ENCODE data around the gene RHOH.

Gene RHOH

DNA sequence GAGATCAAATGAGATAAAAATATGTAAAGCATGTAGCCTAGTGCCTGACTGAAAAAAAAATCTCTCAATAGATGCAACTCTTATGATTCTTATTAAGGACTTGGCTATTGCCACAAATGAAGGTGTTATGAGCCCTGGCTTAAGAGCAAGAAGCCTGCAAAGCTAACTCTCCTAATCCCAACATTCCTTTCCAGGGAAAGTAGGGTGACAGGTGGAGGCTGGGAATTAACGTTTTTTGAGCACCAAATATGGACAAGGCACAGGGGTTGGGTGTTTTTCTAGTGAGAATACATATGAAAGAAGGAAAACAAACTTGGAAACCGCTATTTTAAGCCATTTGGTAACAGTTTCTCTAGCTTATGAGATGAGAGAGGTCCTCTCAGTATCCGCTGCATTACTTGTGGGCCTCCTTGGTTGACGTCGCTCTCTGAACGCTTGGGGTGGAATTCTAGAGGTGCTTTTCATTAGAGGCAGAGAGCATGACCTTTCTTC lies 2.4 kb downstream of the RHOH start:
- H3K9me3 ChIP-seq = no peaks in the 10 kb centered on the region
- intact Hi-C loops (cut with DNase I; ENCODE audit: low total_unique reads) = no loop called here
- H3K27ac ChIP-seq = no peak overlapping the region
- peaks cover 0 to 6% of the 10 kb centered on the region in 2 donors for H3K27me3 ChIP-seq
- no peaks in the 10 kb centered on the region for H3K4me1 ChIP-seq
- H3K36me3 ChIP-seq = no peaks in the 10 kb centered on the region
- no peak overlapping the region for H3K4me3 ChIP-seq
- DNase-seq = no peak
- TF ChIP-seq CTCF (IDR thresholded peaks at IDR 0.05) = no peak

DNA sequence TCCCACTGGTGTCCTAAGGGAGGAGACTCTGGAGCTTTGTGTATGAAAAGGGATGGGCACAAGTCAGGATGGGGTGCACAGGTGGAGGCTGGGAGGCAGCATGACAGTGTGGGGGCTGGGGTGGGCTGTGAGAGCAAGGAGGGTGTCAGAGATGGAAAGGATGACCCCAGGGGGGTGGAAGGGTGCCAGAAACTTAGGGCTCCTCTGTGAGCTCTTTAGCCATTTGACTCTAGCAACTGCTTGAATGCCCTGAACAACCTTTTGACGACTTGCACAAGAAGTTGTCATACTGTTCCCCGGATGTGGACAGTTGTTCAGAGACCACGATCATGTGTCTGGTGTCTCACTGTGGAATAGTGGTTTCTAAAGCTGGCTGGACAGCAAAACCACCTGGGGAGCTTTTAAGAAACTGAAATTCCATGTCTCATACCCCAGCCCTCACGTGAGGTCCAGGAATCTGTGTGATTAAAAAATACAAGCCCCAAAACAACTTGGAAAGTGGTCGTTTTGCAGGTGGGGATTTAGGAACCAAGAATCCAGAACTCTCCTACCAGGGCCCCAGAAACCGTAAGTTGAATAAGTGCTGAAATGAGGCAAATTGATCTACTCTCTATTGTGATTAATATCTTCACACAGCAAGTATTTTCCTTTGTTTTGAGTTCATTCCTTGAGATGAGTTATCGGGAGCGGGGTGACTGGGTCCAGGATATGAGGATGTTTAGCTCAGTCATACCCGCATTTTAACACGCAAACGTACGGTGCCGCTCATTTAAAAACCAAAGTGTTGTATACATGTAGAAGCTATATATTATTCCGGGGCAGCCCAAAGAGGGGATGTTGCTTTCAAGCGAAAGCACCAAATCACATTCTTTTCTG lies 3.4 kb downstream of the RHOH start:
- peaks cover 0 to 2% of the 10 kb centered on the region in 2 donors for H3K27me3 ChIP-seq
- no peak for DNase-seq
- intact Hi-C loops (cut with DNase I; ENCODE audit: low total_unique reads) = no loop called here
- H3K4me3 ChIP-seq = no peak overlapping the region
- no peak for TF ChIP-seq CTCF (IDR thresholded peaks at IDR 0.05)
- H3K4me1 ChIP-seq = no peaks in the 10 kb centered on the region
- no peaks in the 10 kb centered on the region for H3K36me3 ChIP-seq
- H3K9me3 ChIP-seq = no peaks in the 10 kb centered on the region
- H3K27ac ChIP-seq = no peak overlapping the region

GRCh38 chr4:40200875-40201801 lies 4.3 kb downstream of the RHOH start:
- no peak for DNase-seq
- no peak for TF ChIP-seq CTCF (IDR thresholded peaks at IDR 0.05)
- Histone ChIP-seq H3K4me1 (no peaks in the 10 kb centered on the region), H3K4me3 (no peak overlapping the region), H3K9me3 (no peaks in the 10 kb centered on the region), H3K27me3 (no peaks in the 10 kb centered on the region), H3K27ac (no peak overlapping the region), H3K36me3 (no peaks in the 10 kb centered on the region)
- intact Hi-C loops (cut with DNase I; ENCODE audit: low total_unique reads) = no loop called here

GRCh38 chr4:40201898-40202297 lies 5.1 kb downstream of the RHOH start:
- intact Hi-C loops (cut with DNase I; ENCODE audit: low total_unique reads) = no loop called here
- H3K4me3 ChIP-seq = no peak overlapping the region
- TF ChIP-seq CTCF (IDR thresholded peaks at IDR 0.05) = no peak
- H3K9me3 ChIP-seq = no peaks in the 10 kb centered on the region
- DNase-seq = no peak
- H3K27me3 ChIP-seq = no peaks in the 10 kb centered on the region
- no peak overlapping the region for H3K27ac ChIP-seq
- no peaks in the 10 kb centered on the region for H3K4me1 ChIP-seq
- H3K36me3 ChIP-seq = no peaks in the 10 kb centered on the region

DNA sequence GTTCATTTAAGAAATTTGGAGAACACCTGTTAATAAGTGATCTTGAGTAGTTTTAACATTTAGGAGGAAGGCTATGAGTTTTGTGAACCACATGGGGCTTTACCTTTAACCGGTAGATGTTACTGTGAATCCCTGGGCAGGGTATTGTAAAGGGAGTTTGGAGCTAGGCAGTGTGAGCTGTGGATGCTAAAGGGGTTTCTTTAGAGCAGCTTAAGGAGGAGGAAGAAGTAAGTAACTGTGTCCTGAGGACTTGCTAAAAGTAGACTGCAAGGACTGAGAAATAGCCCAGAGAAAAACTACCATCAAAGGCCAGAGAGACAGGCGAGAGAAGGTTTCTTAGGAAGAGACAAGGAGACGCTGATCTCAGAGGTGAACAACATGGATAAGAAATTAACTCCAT lies 5.6 kb downstream of the RHOH start:
- DNase-seq = no peak
- no peaks in the 10 kb centered on the region for H3K27me3 ChIP-seq
- H3K4me1 ChIP-seq = no peaks in the 10 kb centered on the region
- H3K36me3 ChIP-seq = no peaks in the 10 kb centered on the region
- no peak for TF ChIP-seq CTCF (IDR thresholded peaks at IDR 0.05)
- H3K9me3 ChIP-seq = no peaks in the 10 kb centered on the region
- intact Hi-C loops (cut with DNase I; ENCODE audit: low total_unique reads) = no loop called here
- H3K4me3 ChIP-seq = no peak overlapping the region
- H3K27ac ChIP-seq = no peak overlapping the region
